GM12878 (cell line): Measurements from ENCODE around the gene MSTN. TPM values are rescaled to one million over a fixed set of nuclear protein-coding genes. Genes with fewer than 3 reads are reported as not detected.

Experiments used
- ATAC-seq: fragments of 200-7000 bp; cut with Tn5 transposase; 3 replicates; pipeline ENCODE4 v1.9.1; 2020; ENCODE audit warnings: mild to moderate bottlenecking, moderate library complexity
- BruUV-seq: library from RNA; stranded (reverse); fragments of 400-500 nt; replicated peaks from 2 replicates; lab custom pipeline; 2021; lab: Mats Ljungman, UMichigan
- CTCF ChIA-PET: fragments of 300-600 bp; sonication (Branson Sonifier 250); formaldehyde crosslinking; extraction: SDS; loops from one replicate; lab custom pipeline; 2021; ENCODE audit warnings: inconsistent platforms; lab: Yijun Ruan, JAX
- POLR2A ChIA-PET: fragments of 350-600 bp; formaldehyde crosslinking; extraction: SDS; loops from one replicate; lab custom pipeline; 2021; ENCODE audit warnings: inconsistent platforms; lab: Charles Lee
- RAD21 ChIA-PET: fragments of 300-600 bp; sonication (Branson Sonifier 250); formaldehyde crosslinking; loops from one replicate; lab custom pipeline; 2023; ENCODE audit warnings: antibody characterized with exemption; ENCODE audit not compliant: unreplicated experiment; lab: Charles Lee
- SMC1A ChIA-PET: fragments of 300-600 bp; sonication (Branson Sonifier 250); formaldehyde crosslinking; loops from one replicate; lab custom pipeline; 2023; ENCODE audit not compliant: unreplicated experiment, uncharacterized antibody; lab: Charles Lee
- DNase-seq: peaks from one replicate; pipeline ENCODE4 v3.0.0-alpha.2; 2011; ENCODE audit warnings: low read depth, low spot score
- FAIRE-seq: peaks from 3 replicates; lab custom pipeline; 2011; peaks lifted over from hg19 to GRCh38; lab: Jason Lieb, UNC
- H2AFZ ChIP-seq: 2 replicates; pipeline ENCODE4 v1.6.0; 2011; ENCODE audit warnings: low read depth, low read length, control low read depth; ENCODE audit not compliant: control insufficient read depth
- H3K27ac ChIP-seq: 2 replicates; pipeline ENCODE4 v1.5.1; 2011; ENCODE audit warnings: control low read depth; ENCODE audit not compliant: control insufficient read depth, insufficient read depth
- H3K27me3 ChIP-seq, 2 experiments: replicated peaks in 1 of 2; 2 replicates each; pipeline versions ENCODE4 v1.6.0 to v1.6.1; 2011; ENCODE audit warnings: low read length in 1 of 2; ENCODE audit not compliant: control insufficient read depth in 2 of 2, insufficient read depth in 2 of 2
- H3K36me3 ChIP-seq, 2 experiments: 2 replicates each; pipeline ENCODE4 v1.5.1; 2011; ENCODE audit warnings: low read length in 1 of 2; ENCODE audit not compliant: control insufficient read depth in 2 of 2, insufficient read depth in 2 of 2
- H3K4me1 ChIP-seq: 2 replicates; pipeline ENCODE4 v1.6.1; 2011; ENCODE audit warnings: mild to moderate bottlenecking, low read length, moderate library complexity, mixed read lengths; ENCODE audit not compliant: control insufficient read depth, insufficient read depth
- H3K4me2 ChIP-seq: 2 replicates; pipeline ENCODE4 v1.6.0; 2011; ENCODE audit warnings: control low read depth; ENCODE audit not compliant: control insufficient read depth, insufficient read depth
- H3K4me3 ChIP-seq: fragments of 200-600 bp; sonication (generic); 2 replicates; pipeline ENCODE4 v1.5.1; 2016
- H3K79me2 ChIP-seq: 2 replicates; pipeline ENCODE4 v1.6.0; 2011; ENCODE audit warnings: low read length; ENCODE audit not compliant: control insufficient read depth, insufficient read depth
- H3K9ac ChIP-seq: 2 replicates; pipeline ENCODE4 v1.8.0; 2011; ENCODE audit warnings: low read length, control low read depth, mixed read lengths; ENCODE audit not compliant: control insufficient read depth, insufficient read depth
- H3K9me3 ChIP-seq: replicated peaks from 3 replicates; pipeline ENCODE4 v1.5.1; 2011; ENCODE audit warnings: mild to moderate bottlenecking, low read length; ENCODE audit not compliant: control insufficient read depth, insufficient read depth
- H4K20me1 ChIP-seq: 2 replicates; pipeline ENCODE4 v1.6.0; 2011; ENCODE audit not compliant: control insufficient read depth, insufficient read depth
- ATF7 ChIP-seq: fragments of 450-650 bp; IDR thresholded peaks from 2 replicates; pipeline ENCODE4 v1.6.1; 2016; ENCODE audit warnings: low read depth, mild to moderate bottlenecking
- BHLHE40 ChIP-seq, 2 experiments: fragments of 450-650 bp in 1 of 2; IDR thresholded peaks; 2 replicates each; pipeline ENCODE4 v1.6.1; 2011 to 2017; ENCODE audit warnings: low read depth in 2 of 2, borderline replicate concordance in 1 of 2, improper control_type of control experiment in 1 of 2, low read length in 1 of 2, mild to moderate bottlenecking in 1 of 2
- CHD4 ChIP-seq: fragments of 200-600 bp; sonication (generic); IDR thresholded peaks from 2 replicates; pipeline ENCODE4 v1.6.1; 2016; ENCODE audit warnings: mild to moderate bottlenecking
- FOXK2 ChIP-seq: fragments of 450-650 bp; IDR thresholded peaks from 2 replicates; pipeline ENCODE4 v1.6.1; 2017; ENCODE audit warnings: mild to moderate bottlenecking, moderate library complexity
- FOXM1 ChIP-seq: IDR thresholded peaks from 2 replicates; pipeline ENCODE4 v1.6.1; 2012; ENCODE audit warnings: low read depth, mild to moderate bottlenecking, inconsistent platforms, low read length, moderate library complexity
- MLLT1 ChIP-seq: fragments of 450-650 bp; IDR thresholded peaks from 2 replicates; pipeline ENCODE4 v1.6.1; 2016; ENCODE audit warnings: mild to moderate bottlenecking
- MXI1 ChIP-seq: fragments of 150-350 bp; IDR thresholded peaks from 2 replicates; pipeline ENCODE4 v1.6.1; 2011; ENCODE audit warnings: low read depth, mild to moderate bottlenecking, inconsistent platforms, low read length, improper control_type of control experiment
- MYB ChIP-seq: fragments of 150-350 bp; IDR thresholded peaks from 2 replicates; pipeline ENCODE4 v1.6.1; 2014; ENCODE audit warnings: mild to moderate bottlenecking, low read depth, low read length, borderline replicate concordance
- POLR2A ChIP-seq: IDR thresholded peaks from 2 replicates; pipeline ENCODE4 v1.6.1; 2011; ENCODE audit warnings: low read depth, mild to moderate bottlenecking, low read length
- RELA ChIP-seq: fragments of 450-650 bp; IDR thresholded peaks from 2 replicates; pipeline ENCODE4 v1.8.0; 2014; ENCODE audit warnings: borderline replicate concordance; ENCODE audit not compliant: partially characterized antibody
- RFX5 ChIP-seq: IDR thresholded peaks from 2 replicates; pipeline ENCODE4 v1.6.1; 2011; ENCODE audit warnings: low read depth, low read length, improper control_type of control experiment
- SKIL ChIP-seq: fragments of 450-650 bp; IDR thresholded peaks from 2 replicates; pipeline ENCODE4 v1.6.1; 2017; ENCODE audit warnings: mild to moderate bottlenecking, low read depth, inconsistent platforms; ENCODE audit not compliant: poor library complexity, severe bottlenecking
- WRNIP1 ChIP-seq: IDR thresholded peaks from 2 replicates; pipeline ENCODE4 v1.6.1; 2011; ENCODE audit warnings: low read depth, low read length, improper control_type of control experiment, borderline replicate concordance
- ZNF274 ChIP-seq: IDR thresholded peaks from one replicate; pipeline ENCODE4 v1.8.0; 2011; ENCODE audit not compliant: insufficient read length, insufficient read depth
- in situ Hi-C: fragments of 300-500 bp; cut with MboI; formaldehyde crosslinking; loops from 9 replicates; pipeline ENCODE4 v1.14.3; 2018; ENCODE audit warnings: mixed read lengths
- intact Hi-C: fragments of 100-400 bp; cut with micrococcal nuclease; formaldehyde crosslinking; loops from one replicate; pipeline ENCODE4 v1.14.2; 2022; ENCODE audit not compliant: unreplicated experiment
- polyA plus RNA-seq, 11 experiments: library from polyadenylated mRNA; depleted of rRNA in 4 of 11; unstranded in 6 of 11; stranded (reverse) in 5 of 11; fragments of >200 nt; fragmentation: Nextera tagmentation in 4 of 11; fragmentation: Illumina TruSeq in 1 of 11; extraction: Ambion mirVana in 4 of 11; extraction: Trizol in 1 of 11; gene quantifications; 1 replicate in 1 of 11; 2 replicates in 10 of 11; pipeline versions ENCODE4 v1.2.1 to v1.2.3, GENCODE V29; 2011 to 2016; ENCODE audit warnings: inconsistent platforms in 2 of 11, missing spikeins in 2 of 11, low read depth in 1 of 11
- total RNA-seq, 4 experiments: library from RNA; depleted of rRNA in 3 of 4; stranded (reverse); fragments of >200 nt in 3 of 4; fragmentation: Illumina TruSeq in 1 of 4; extraction: Trizol in 1 of 4; gene quantifications; 2 replicates each; pipeline versions ENCODE4 v1.2.1 to v1.2.3, GENCODE V29; 2013 to 2021

Gene MSTN
- total and polyA plus RNA-seq, 10 of the 15 experiments (the other 5 are each of a cell fraction or from before 2014, with no cell fraction given) = 0.04 to 0.33 (median 0.10) TPM; not detected in 7

- no TSS peak for BruUV-seq
- ChIA-PET POLR2A (no interaction called here), RAD21 (interaction anchor here (0.8 kb wide), 1 partner anchor 9 kb away, joined by 3 read pairs; no protein-coding TSS in a partner anchor)
Observed at GRCh38 chr2:190080527-190081049, 18.1 kb upstream of the MSTN start.

More at GRCh38 chr2:190080527-190081049, 18.1 kb upstream of the MSTN start:
- DNase-seq (no peak), FAIRE-seq (no peak), ATAC-seq (no peak)
- intact Hi-C loops = no loop called here
- Histone ChIP-seq H3K4me1 (no peaks in the 10 kb centered on the region), H3K4me2 (no peak overlapping the region), H4K20me1 (no peaks in the 10 kb centered on the region), H3K9ac (no peak overlapping the region), H3K4me3 (no peak overlapping the region), H3K36me3 (no peaks in the 10 kb centered on the region), H3K27ac (no peak overlapping the region), H3K79me2 (no peaks in the 10 kb centered on the region), H3K27me3 (no peaks in the 10 kb centered on the region; a peak in 1 of 4 replicates), H3K9me3 (no peaks in the 10 kb centered on the region), H2AFZ (no peak overlapping the region)
- SMC1A ChIA-PET = interaction anchor here (4.4 kb wide), 1 partner anchor 8 kb away, joined by 16 read pairs; no protein-coding TSS in a partner anchor
- TF ChIP-seq MYB (no peak), POLR2A (no peak), CHD4 (no peak), ATF7 (no peak), RELA (no peak), BHLHE40 (IDR thresholded peaks at IDR 0.05; ENCODE audit: borderline replicate concordance in 1 of 2, low read depth in 2 of 2, low read length in 1 of 2) (no peak), MXI1 (no peak), FOXM1 (no peak), SKIL (no peak), FOXK2 (no peak), ZNF274 (no peak), MLLT1 (no peak), RFX5 (no peak), WRNIP1 (no peak)
- CTCF ChIA-PET = interaction anchor here (0.9 to 1.7 kb wide), 4 partner anchors 8 to 197 kb away, joined by 3 to 7 read pairs (median 3); no protein-coding TSS in a partner anchor
- in situ Hi-C loops = loop anchor here (10.0 kb wide), 1 partner anchor 424 kb away; no protein-coding TSS in a partner anchor
